GM19467 (cell line): ENCODE data around the gene FOXN3.

Experiments used
- ATAC-seq: cut with Tn5 transposase; IDR thresholded peaks from one replicate; pipeline ENCODE4 v1.9.1; 2021; ENCODE audit warnings: mild to moderate bottlenecking, moderate library complexity; ENCODE audit not compliant: unreplicated experiment

Gene FOXN3

GRCh38 chr14:89411976-89412375 is 5.1 kb downstream of the FOXN3 start:
- no peak for ATAC-seq

GRCh38 chr14:89409961-89410360 is 7.1 kb downstream of the FOXN3 start:
- ATAC-seq: no peak

DNA sequence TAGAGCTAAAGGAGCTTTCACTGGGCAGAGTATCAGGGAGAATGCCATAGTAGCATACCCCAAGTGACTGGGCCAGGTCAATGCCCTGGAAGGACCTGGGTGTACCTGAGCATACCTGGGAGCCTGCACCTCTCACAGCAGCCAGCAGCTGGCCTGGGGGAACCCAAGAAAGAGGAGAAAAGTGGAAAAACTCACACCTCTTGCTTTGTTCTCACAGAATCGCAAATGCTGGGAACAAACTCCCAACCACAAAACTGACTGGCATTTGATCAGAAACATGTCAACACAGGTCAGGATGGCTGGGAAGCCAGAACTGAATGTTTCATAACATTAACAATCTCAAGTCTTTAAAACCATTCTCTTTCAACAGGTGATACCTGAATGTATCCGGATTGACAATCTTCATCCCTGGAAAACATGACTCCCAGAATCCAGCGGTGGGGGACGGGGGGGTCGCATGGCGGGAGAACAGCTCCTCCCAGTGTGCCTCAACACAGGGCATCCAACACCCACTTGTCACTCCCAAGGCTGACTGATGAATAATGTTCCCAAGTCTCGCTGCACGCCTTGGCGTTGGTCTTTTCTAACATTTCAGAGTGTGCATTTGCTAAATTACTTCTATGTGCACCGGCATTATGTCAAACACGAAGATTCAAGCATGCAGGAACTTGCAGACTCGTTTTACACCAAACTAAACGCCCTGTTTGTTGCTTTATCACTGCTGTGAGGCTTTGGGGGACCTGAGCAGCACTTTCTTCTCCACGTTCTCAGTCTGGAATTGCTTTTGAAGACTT is 7.9 kb downstream of the FOXN3 start:
- no peak for ATAC-seq

DNA sequence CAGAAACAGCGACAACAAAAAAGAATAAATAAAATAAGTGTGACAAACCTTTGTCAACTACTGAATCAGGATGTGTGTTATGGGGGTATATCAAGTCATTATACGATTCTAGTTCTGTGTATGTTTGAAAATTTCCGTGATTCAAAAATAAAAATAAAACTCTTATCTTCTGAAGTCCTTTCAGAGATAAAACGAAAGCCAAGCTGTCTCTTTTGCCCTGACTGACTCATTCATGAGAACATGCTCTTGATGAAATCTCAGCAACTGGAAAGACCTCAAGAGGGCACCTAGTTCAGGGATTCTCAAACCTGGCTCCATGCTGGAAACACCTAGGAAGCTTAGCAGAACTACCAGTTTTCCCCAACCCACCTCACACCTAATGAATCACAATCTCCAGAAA is 9.2 kb downstream of the FOXN3 start:
- ATAC-seq: no peak

DNA sequence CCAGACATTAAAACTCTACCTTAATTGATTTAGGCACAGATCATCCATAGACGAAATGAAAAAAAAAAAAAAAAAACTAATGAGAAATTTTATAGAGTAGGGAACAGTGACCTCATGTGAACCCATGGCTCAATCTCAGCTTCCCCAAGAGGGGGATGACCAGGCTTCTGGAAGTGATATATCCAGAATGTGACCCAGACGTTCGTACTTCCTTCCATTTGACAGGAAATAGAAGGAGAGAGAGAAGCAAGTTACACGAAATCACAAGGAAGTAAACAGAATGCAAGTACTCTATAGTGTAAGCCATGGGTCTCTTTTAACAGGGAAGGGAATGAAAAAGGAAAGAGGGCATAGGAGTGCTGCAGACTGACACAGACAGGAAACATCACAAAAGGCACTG is 10.1 kb downstream of the FOXN3 start:
- ATAC-seq: no peak

DNA sequence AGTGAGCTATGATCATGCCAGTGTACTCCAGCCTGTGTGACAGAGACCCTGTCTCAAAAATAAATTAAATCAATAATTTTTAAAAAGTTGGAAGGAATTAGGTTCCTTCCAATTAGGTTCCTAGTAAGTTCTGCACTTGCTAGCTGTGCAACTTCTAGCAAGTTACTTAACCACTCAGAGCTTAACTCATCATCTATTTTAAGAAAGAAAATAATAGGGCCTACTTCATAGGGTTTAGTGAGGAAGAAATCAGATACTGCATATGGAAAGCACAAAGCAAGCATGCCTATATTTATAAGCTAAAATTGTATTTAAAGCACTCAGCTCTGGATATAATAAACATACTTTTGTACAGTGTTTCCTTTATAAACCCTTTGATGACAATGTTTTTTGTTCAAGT is 10.7 kb downstream of the FOXN3 start:
- no peak for ATAC-seq

- no peak for ATAC-seq
Observed at GRCh38 chr14:89405712-89406111, 11.3 kb downstream of the FOXN3 start.

DNA sequence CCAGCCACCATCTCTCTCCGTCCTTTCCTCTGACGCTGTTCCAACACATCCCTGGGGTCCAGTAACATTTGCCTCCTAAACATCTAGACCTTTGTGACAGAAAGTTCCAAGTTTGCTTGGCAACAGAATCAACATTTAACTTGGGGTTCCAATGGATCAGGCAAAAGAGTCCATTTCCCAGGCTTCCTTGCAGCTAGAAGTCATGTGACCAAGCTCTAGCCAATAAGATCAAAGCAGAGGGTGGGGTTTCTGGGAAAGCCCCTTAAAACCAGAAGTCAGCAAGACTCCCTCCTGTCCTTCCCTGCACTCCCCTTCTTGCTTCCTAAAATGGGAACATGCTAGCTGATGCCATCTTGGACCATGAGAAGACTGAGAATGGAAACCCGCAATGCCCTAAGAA is 14.7 kb downstream of the FOXN3 start:
- ATAC-seq: no peak

- ATAC-seq: no peak
Observed at GRCh38 chr14:89401761-89402160, 15.3 kb downstream of the FOXN3 start.

DNA sequence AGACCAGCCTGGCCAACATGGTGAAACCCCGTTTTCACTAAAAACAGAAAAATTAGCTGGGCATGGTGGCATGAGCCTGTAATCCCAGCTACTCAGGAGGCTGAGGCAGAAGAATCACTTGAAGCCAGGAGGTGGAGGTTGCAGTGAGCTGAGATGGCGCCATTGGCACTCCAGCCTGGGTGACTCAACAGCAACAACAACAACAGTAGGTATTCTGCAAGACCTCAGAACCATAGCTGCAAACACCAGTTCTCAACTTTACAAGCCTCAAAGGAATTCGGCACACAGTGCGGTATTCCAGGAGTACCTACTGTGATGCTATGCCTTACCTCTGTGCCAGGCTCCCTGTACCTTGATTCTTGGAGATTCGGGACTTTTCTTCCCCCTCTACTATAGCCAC is 15.8 kb downstream of the FOXN3 start:
- ATAC-seq: no peak

DNA sequence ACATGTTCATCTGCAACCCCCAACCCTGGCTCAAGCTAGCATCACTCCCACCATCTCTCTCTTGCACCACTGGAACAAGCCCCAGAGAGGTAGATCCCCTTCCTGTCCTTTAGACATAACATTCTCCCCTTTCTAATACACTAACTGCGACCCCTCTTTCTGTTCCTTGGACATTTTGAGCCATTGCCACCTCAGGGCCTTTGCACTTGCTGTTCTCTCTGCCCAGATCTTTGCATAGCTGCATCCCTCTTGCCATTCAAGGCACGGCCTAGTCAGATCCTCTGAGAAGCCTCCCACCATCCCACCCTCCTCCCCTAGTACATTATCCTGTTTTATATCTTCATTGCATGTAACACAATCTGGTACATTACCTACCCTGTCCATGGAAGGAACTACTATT is 16.5 kb downstream of the FOXN3 start:
- no peak for ATAC-seq

DNA sequence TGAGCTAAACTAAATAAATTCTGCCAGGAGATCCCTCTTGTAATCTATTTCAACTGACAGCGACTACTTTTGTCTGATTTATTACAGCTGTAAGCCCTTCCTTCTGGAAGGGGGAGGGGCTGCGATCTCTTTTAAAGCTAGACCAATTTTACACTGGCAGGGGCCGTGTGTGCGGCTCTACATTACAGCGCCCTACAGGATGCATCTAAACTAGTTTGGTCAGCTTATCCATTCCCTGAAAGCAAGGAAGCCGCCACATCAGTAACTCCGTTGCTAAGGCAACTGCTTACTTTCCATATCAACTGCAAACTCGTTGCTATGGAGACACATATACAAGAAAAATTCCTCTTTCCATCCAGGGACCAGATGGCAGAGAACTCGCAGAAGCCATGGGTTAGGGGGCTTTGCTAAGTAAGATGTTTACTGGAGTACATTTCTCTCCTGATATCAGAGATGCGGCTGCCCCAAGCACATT is 17.4 kb downstream of the FOXN3 start:
- ATAC-seq: no peak

- ATAC-seq: no peak
Observed at GRCh38 chr14:89399157-89399556, 17.9 kb downstream of the FOXN3 start.

GRCh38 chr14:89397569-89398230 is 19.3 kb downstream of the FOXN3 start:
- no peak for ATAC-seq

GRCh38 chr14:89394972-89395371 is 22.1 kb downstream of the FOXN3 start:
- ATAC-seq: no peak

- ATAC-seq: no peak
Observed at GRCh38 chr14:89393222-89393745, 23.7 kb downstream of the FOXN3 start.

- no peak for ATAC-seq
Observed at GRCh38 chr14:89392181-89392580, 24.9 kb downstream of the FOXN3 start.

- ATAC-seq: no peak
Observed at GRCh38 chr14:89391556-89391955, 25.5 kb downstream of the FOXN3 start.

DNA sequence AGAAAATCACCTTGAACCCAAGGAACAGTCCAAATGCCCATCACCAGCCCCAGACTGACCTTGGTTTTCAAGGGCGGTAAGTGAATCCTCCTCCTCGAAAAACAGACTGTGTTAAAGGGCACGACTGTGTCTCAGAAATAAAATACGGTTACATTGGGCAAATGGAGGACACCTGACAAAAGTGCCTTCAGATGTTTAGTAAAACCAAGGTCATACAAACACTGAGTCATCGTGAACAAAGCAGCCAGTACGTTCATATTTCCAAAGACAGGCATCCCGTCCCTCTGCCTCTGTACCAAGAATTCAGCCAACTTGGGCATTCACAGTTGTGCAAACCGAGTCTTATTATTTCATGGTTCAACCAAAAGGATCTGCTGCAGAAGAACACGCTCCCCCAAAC is 25.9 kb downstream of the FOXN3 start:
- ATAC-seq: no peak

DNA sequence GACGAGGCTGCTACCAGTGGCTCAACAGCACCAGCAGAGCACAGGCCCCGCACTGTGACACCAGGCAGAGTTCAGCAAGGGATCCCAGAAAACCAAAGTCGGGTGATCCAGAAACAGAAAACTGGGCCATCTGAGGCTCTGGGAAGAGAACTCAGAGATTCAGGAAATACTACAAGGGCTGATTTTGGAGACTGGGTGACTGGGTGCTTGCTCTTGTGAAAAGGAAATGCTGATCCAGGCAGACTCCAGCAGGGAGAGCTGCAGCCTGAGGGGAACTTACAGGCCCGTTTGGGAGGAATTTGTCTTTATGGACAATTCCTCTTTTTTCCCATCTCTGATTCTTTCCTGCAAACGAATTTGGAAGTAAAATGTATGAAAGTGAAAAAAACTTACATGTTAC is 28.2 kb downstream of the FOXN3 start:
- no peak for ATAC-seq

GRCh38 chr14:89387922-89388685 is 28.9 kb downstream of the FOXN3 start:
- no peak for ATAC-seq
